ENCODE data around the gene TUBA4B. TPM values are rescaled to one million over a fixed set of nuclear protein-coding genes. Genes with fewer than 3 reads are reported as not detected.

TUBA4B gene
- total RNA-seq, 2 donors from 2014 or later: not detected

DNA sequence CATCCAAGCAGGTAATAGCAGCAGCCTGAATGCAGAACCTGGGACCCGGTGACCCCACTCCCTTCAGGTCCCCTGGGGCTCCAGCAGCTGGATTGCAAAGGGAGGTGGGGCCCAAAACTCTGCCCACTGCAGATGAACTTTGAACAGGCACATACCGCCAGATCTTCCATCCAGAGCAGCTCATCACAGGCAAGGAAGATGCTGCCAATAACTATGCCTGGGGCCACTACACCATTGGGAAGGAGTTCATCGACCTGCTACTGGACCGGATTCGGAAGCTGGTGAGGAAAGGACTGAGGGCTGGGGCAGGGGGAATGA lies 17.0 kb downstream of the TUBA4B start:
- no peak for DNase-seq
- no peaks in the 10 kb centered on the region for H3K9me3 ChIP-seq
- TF ChIP-seq, protein P1, sequence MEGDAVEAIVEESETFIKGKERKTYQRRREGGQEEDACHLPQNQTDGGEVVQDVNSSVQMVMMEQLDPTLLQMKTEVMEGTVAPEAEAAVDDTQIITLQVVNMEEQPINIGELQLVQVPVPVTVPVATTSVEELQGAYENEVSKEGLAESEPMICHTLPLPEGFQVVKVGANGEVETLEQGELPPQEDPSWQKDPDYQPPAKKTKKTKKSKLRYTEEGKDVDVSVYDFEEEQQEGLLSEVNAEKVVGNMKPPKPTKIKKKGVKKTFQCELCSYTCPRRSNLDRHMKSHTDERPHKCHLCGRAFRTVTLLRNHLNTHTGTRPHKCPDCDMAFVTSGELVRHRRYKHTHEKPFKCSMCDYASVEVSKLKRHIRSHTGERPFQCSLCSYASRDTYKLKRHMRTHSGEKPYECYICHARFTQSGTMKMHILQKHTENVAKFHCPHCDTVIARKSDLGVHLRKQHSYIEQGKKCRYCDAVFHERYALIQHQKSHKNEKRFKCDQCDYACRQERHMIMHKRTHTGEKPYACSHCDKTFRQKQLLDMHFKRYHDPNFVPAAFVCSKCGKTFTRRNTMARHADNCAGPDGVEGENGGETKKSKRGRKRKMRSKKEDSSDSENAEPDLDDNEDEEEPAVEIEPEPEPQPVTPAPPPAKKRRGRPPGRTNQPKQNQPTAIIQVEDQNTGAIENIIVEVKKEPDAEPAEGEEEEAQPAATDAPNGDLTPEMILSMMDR (IDR thresholded peaks at IDR 0.05): no peak
- H3K27ac ChIP-seq: no peak overlapping the region
- no peaks in the 10 kb centered on the region for H3K36me3 ChIP-seq
- H3K9ac ChIP-seq (ENCODE audit: low read depth in 2 of 2, low read length in 2 of 2): no peak overlapping the region
- H3K27me3 ChIP-seq: no peaks in the 10 kb centered on the region
- intact Hi-C loops (cut with DNase I): no loop called here
- no peaks in the 10 kb centered on the region for H3K4me1 ChIP-seq
- H3K4me3 ChIP-seq: no peak overlapping the region

DNA sequence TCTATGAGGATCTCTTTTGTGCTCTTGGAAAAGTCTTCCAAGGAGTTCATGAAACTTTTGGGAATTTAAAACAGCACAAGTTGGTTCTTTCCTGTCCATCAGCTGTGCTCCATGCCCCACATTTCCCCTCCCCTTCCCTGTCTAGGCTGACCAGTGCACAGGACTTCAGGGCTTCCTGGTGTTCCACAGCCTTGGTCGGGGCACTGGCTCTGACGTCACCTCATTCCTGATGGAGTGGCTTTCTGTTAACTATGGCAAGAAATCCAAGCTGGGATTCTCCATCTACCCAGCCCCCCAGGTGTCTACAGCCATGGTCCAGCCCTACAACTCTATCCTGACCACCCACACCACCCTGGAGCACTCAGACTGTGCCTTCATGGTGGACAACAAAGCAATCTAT lies 18.0 kb downstream of the TUBA4B start:
- H3K27me3 ChIP-seq: no peaks in the 10 kb centered on the region
- no peaks in the 10 kb centered on the region for H3K36me3 ChIP-seq
- no peak overlapping the region for H3K27ac ChIP-seq
- intact Hi-C loops (cut with DNase I): no loop called here
- TF ChIP-seq, protein P1 (IDR thresholded peaks at IDR 0.05): no peak
- H3K4me1 ChIP-seq: no peaks in the 10 kb centered on the region
- H3K9me3 ChIP-seq: no peaks in the 10 kb centered on the region
- no peak for DNase-seq
- H3K9ac ChIP-seq (ENCODE audit: low read depth in 2 of 2, low read length in 2 of 2): no peak overlapping the region
- no peak overlapping the region for H3K4me3 ChIP-seq

DNA sequence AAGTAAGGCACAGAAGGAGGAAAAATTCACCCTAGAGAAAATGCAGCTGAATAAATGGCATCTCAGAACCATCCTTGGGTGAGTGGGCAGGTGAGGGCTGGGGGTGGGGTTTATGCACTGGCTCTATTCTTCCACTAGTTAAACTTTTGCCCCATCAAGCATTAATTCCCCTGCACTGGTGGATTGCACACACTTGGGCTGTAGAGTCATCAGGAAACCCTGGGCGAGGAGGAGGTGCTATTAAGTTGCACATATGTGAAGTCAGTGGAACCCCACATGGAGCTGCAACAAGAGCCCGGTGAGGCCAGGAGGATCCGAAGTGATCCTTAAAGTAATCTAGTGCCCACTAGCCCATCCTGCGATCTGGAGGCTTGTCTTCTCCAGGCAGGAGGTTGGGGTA lies 19.3 kb downstream of the TUBA4B start:
- H3K27me3 ChIP-seq: no peaks in the 10 kb centered on the region
- no peaks in the 10 kb centered on the region for H3K36me3 ChIP-seq
- H3K9me3 ChIP-seq: no peaks in the 10 kb centered on the region
- no peak overlapping the region for H3K4me3 ChIP-seq
- no peak for DNase-seq
- no peaks in the 10 kb centered on the region for H3K4me1 ChIP-seq
- TF ChIP-seq, protein P1 (IDR thresholded peaks at IDR 0.05): no peak
- H3K9ac ChIP-seq (ENCODE audit: low read depth in 2 of 2, low read length in 2 of 2): no peak overlapping the region
- intact Hi-C loops (cut with DNase I): no loop called here
- H3K27ac ChIP-seq: no peak overlapping the region

DNA sequence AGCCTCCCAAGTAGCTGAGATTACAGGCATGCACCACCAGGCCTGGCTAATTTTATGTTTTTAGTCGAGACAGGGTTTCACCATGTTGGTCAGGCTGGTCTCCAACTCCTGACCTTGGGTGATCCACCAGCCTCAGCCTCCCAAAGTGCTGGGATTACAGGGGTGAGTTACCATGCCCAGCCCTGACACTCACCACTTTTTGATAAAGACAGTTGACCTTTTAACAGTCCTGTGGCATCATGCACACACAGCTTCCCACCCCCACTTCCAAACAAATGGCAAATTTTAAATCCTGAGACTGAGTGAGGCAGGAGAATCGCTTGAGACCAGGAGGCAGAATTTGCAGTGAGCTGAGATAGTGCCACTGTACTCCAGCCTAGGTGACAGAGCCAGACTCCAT lies 20.0 kb downstream of the TUBA4B start:
- no peak overlapping the region for H3K4me3 ChIP-seq

DNA sequence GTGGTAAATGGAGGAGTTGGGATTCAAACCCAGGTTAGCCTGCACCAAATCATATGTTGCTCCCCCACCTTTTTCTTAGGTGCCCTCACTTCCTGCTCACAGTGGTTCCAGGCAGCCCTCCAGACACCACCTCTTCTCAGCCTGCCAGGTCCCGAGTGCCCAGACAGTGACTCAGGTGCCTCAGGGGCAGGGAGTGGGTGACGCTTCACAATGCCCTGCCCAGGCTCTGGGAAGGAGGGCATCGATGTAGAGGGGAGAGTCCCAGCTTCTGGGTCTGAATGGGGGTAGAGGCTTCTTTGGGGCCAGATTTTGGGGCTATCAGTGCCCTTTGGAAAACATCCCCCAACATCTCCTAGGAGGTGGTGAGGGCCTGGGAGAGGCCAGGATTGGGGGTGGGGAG lies 20.9 kb downstream of the TUBA4B start:
- Histone ChIP-seq H3K36me3 (no peaks in the 10 kb centered on the region), H3K4me1 (peaks cover 6% of the 10 kb centered on the region), H3K4me3 (no peak overlapping the region), H3K27me3 (no peaks in the 10 kb centered on the region), H3K9ac (ENCODE audit: low read depth in 2 of 2, low read length in 2 of 2) (no peak overlapping the region), H3K9me3 (no peaks in the 10 kb centered on the region), H3K27ac (no peak overlapping the region)
- TF ChIP-seq, protein P1 (IDR thresholded peaks at IDR 0.05): no peak
- no peak for DNase-seq
- intact Hi-C loops (cut with DNase I): no loop called here

More for the DNA sequence above, 20.0 kb downstream of the TUBA4B start:
- no peak overlapping the region for H3K9ac ChIP-seq (ENCODE audit: low read depth in 2 of 2, low read length in 2 of 2)
- H3K27ac ChIP-seq: no peak overlapping the region
- peaks cover 5% of the 10 kb centered on the region for H3K4me1 ChIP-seq
- intact Hi-C loops (cut with DNase I): no loop called here
- H3K9me3 ChIP-seq: no peaks in the 10 kb centered on the region
- H3K27me3 ChIP-seq: no peaks in the 10 kb centered on the region
- DNase-seq: no peak
- TF ChIP-seq, protein P1 (IDR thresholded peaks at IDR 0.05): no peak
- H3K36me3 ChIP-seq: no peaks in the 10 kb centered on the region
